GM13977 (cell line): ENCODE measurements around the gene CD300H.

Experiments
- DNase-seq: peaks from one replicate; pipeline ENCODE4 v3.0.0; 2012; ENCODE audit warnings: low spot score
- in situ Hi-C: fragments of 300-500 bp; cut with MboI; formaldehyde crosslinking; loops from one replicate; pipeline ENCODE4 v1.12.0; 2022; ENCODE audit warnings: low sequenced_read_pairs, low pct_unique_long_range_greater_than_20kb, mixed read lengths, inconsistent platforms; ENCODE audit not compliant: unreplicated experiment
- TF ChIP-seq, protein P1 (sequence below): IDR thresholded peaks from 2 replicates; pipeline ENCODE4 v1.5.1; 2012; ENCODE audit warnings: mild to moderate bottlenecking, control low read depth; ENCODE audit not compliant: insufficient read depth; ENCODE audit errors: extremely low read depth, missing control alignments

The CD300H gene

GRCh38 chr17:74529243-74529642, 38.1 kb downstream of the CD300H start:
- DNase-seq, result peak; percentile 0
- TF ChIP-seq, protein P1, sequence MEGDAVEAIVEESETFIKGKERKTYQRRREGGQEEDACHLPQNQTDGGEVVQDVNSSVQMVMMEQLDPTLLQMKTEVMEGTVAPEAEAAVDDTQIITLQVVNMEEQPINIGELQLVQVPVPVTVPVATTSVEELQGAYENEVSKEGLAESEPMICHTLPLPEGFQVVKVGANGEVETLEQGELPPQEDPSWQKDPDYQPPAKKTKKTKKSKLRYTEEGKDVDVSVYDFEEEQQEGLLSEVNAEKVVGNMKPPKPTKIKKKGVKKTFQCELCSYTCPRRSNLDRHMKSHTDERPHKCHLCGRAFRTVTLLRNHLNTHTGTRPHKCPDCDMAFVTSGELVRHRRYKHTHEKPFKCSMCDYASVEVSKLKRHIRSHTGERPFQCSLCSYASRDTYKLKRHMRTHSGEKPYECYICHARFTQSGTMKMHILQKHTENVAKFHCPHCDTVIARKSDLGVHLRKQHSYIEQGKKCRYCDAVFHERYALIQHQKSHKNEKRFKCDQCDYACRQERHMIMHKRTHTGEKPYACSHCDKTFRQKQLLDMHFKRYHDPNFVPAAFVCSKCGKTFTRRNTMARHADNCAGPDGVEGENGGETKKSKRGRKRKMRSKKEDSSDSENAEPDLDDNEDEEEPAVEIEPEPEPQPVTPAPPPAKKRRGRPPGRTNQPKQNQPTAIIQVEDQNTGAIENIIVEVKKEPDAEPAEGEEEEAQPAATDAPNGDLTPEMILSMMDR, result no peak
- in situ Hi-C loops, result no loop called here

DNA sequence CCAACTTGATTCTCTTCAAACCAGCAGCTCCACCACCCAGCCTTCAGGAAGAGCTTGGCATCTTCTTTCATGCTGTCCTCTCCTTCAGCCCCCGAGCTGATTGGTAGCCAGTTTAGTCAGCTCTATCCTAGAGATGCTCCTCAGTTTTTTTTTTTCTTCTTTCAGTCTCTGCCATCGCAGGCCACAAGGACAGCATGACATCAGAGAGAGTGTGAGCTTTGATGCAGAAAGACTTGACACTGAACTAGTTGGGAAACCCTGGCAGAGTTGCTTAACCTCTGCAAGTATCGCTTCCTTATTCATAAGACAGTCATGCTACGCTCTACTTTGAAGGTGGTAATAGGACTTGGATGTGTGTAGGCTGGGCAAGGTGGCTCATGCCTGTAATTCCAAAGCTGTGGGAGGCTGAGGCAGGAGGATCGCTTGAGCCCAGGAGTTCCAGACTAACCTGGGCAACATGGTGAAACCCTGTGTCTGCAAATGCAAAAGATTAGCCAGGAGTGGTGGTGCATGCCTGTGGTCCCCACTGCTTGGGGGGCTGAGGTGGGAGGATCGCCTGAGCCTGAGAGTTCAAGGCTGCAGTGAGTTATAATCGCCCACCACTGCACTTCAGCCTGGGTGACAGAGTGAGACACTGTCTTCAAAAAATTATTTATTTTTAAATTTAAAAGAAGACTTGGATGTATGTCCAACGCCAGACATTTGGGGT, 38.7 kb downstream of the CD300H start:
- TF ChIP-seq, protein P1, result no peak
- DNase-seq, result peak; percentile 66
- in situ Hi-C loops, result no loop called here

DNA sequence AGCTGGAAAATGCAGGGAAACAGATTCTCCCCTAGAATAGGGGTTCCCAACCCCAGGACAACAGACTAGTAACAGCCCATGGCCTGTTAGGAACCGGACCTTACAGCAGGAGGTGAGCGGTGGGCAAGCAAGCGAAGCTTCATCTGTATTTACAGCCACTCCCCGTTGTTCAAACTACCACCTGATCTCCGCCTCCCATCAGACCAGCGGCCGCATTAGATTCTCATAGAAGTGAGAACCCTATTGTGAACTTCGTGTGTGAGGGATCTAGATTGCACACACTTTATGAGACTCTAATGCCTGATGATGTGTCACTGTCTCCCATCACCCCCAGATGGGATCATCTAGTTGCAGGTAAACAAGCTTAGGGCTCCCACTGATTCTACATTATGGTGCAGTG, 39.6 kb downstream of the CD300H start:
- TF ChIP-seq, protein P1, result no peak
- DNase-seq, result no peak
- in situ Hi-C loops, result no loop called here

GRCh38 chr17:74527081-74527480, 40.2 kb downstream of the CD300H start:
- TF ChIP-seq, protein P1, result no peak
- in situ Hi-C loops, result no loop called here
- DNase-seq, result no peak

- DNase-seq, result no peak
- TF ChIP-seq, protein P1, result no peak
- in situ Hi-C loops, result no loop called here
Measured at GRCh38 chr17:74526681-74527080, 40.6 kb downstream of the CD300H start.

DNA sequence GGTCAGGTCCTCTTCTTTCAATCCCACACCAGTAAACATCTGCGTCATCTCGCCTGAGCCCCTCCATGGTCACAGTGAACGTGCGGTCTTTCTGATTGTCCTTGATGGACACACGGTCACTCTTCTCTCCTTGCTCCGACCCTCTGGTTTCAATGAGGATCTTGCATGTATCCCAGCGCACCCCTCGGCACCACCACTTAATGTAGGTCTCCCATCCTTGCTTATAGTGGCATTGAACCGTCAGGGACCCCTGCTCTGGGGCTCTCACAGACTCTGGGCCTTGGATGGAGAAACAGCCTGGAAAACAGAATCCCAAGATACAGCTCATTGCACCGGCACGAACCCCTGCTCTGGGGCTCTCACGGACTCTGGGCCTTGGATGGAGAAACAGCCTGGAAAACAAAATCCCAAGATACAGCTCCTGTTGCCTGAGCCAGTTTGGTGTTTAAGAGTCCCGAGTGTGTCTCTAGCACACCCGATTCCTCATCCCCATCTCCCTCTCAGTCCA, 41.5 kb downstream of the CD300H start:
- no peak for DNase-seq
- in situ Hi-C loops, result no loop called here
- TF ChIP-seq, protein P1, result no peak
